OCI-LY7 (cell line): ENCODE data around the gene NEUROG2. TPM values are rescaled to one million over a fixed set of nuclear protein-coding genes. Genes with fewer than 3 reads are reported as not detected.
A peak's percentile ranks its signal among the peaks of the same experiment; 100 is the strongest.
"Not testable (repeated sequence)": the region's sequence is repeated elsewhere in the genome, so short reads cannot be mapped to it uniquely, and the experiment has no call there.

ENCODE experiments used
- BruUV-seq: library from RNA; stranded (reverse); fragments of 400-500 nt; replicated peaks from 2 replicates; lab custom pipeline; 2021; lab: Mats Ljungman, UMichigan
- CTCF ChIA-PET: fragments of 300-600 bp; sonication (Branson Sonifier 250); formaldehyde crosslinking; loops from one replicate; lab custom pipeline; 2022; ENCODE audit warnings: antibody characterized with exemption; ENCODE audit not compliant: unreplicated experiment; lab: Charles Lee
- POLR2A ChIA-PET: fragments of 300-600 bp; sonication (Branson Sonifier 250); formaldehyde crosslinking; loops from one replicate; lab custom pipeline; 2022; ENCODE audit warnings: antibody characterized with exemption; lab: Charles Lee
- DNase-seq: peaks from one replicate; pipeline ENCODE4 v3.0.0-alpha.2; 2015; ENCODE audit warnings: low spot score
- H2AFZ ChIP-seq: fragments of 200-600 bp; sonication (generic), shearing (Covaris generic); 2 replicates; pipeline ENCODE4 v1.6.1; 2014; ENCODE audit warnings: mild to moderate bottlenecking, antibody characterized with exemption, low read length, moderate library complexity
- H3K27ac ChIP-seq: fragments of 200-600 bp; sonication (generic); 2 replicates; pipeline ENCODE4 v1.5.1; 2014; ENCODE audit warnings: mixed run types, low read depth, mild to moderate bottlenecking, moderate library complexity, low read length, inconsistent platforms; ENCODE audit not compliant: poor library complexity, severe bottlenecking
- H3K36me3 ChIP-seq: fragments of 200-600 bp; sonication (generic); 2 replicates; pipeline ENCODE4 v1.6.1; 2014; ENCODE audit warnings: mild to moderate bottlenecking, antibody characterized with exemption, low read length, moderate library complexity, mixed read lengths; ENCODE audit not compliant: insufficient read depth
- H3K4me1 ChIP-seq: fragments of 200-600 bp; sonication (generic); 2 replicates; pipeline ENCODE4 v1.5.1; 2014; ENCODE audit warnings: mild to moderate bottlenecking, low read length; ENCODE audit not compliant: insufficient read depth, poor library complexity, severe bottlenecking
- H3K4me2 ChIP-seq: fragments of 200-600 bp; sonication (generic); 2 replicates; pipeline ENCODE4 v1.6.1; 2014; ENCODE audit warnings: mild to moderate bottlenecking, low read length
- H3K4me3 ChIP-seq: fragments of 200-600 bp; sonication (generic); 2 replicates; pipeline ENCODE4 v1.5.1; 2014; ENCODE audit warnings: mild to moderate bottlenecking, low read depth, low read length; ENCODE audit not compliant: poor library complexity, severe bottlenecking
- H3K79me2 ChIP-seq: fragments of 200-600 bp; sonication (generic); 2 replicates; pipeline ENCODE4 v1.6.1; 2016; ENCODE audit warnings: low read depth, mild to moderate bottlenecking, low read length, moderate library complexity, mixed read lengths; ENCODE audit not compliant: insufficient read depth
- H3K9me2 ChIP-seq: fragments of 200-600 bp; sonication (generic); 2 replicates; pipeline ENCODE4 v1.6.1; 2016; ENCODE audit warnings: mild to moderate bottlenecking, low read length, mixed read lengths; ENCODE audit not compliant: insufficient read depth
- H3K9me3 ChIP-seq: fragments of 200-600 bp; sonication (generic); 2 replicates; pipeline ENCODE4 v1.6.1; 2014; ENCODE audit warnings: mild to moderate bottlenecking, mixed run types, low read length, mixed read lengths
- H4K20me1 ChIP-seq: fragments of 200-600 bp; sonication (generic); 2 replicates; pipeline ENCODE4 v1.6.1; 2014; ENCODE audit warnings: mild to moderate bottlenecking, antibody characterized with exemption, low read length, moderate library complexity, mixed read lengths; ENCODE audit not compliant: insufficient read depth
- CTCF ChIP-seq: fragments of 200-600 bp; sonication (generic); conservative IDR thresholded peaks from 2 replicates; pipeline ENCODE4 v1.5.1; 2014; ENCODE audit warnings: mild to moderate bottlenecking, antibody characterized with exemption, low read length, moderate library complexity, mixed read lengths
- EZH2phosphoT487 ChIP-seq: fragments of 200-600 bp; sonication (generic); IDR thresholded peaks from 2 replicates; pipeline ENCODE4 v1.6.1; 2018; ENCODE audit warnings: low read depth, borderline replicate concordance, mild to moderate bottlenecking, mixed run types, antibody characterized with exemption, low read length, moderate library complexity, mixed read lengths
- intact Hi-C: fragments of 100-400 bp; cut with micrococcal nuclease; formaldehyde crosslinking; loops from one replicate; pipeline ENCODE4 v1.10.0; 2022; ENCODE audit not compliant: unreplicated experiment
- total RNA-seq, 2 experiments: library from RNA; depleted of rRNA in 1 of 2; stranded (reverse); fragments of >200 nt in 1 of 2; shearing (Covaris generic) in 1 of 2; gene quantifications; 2 replicates each; pipeline ENCODE4 v1.2.3, GENCODE V29; 2014 to 2022

The NEUROG2 gene
- total RNA-seq, 2 experiments from 2014 or later = 0.06 TPM; not detected in 1

- peak; percentile 33 for DNase-seq
- peak overlapping the region; percentile 23; the same call in 1 of the 2 replicates for H3K4me2 ChIP-seq
- no peaks in the 10 kb centered on the region for H4K20me1 ChIP-seq
- no peak overlapping the region for H3K27ac ChIP-seq
- H2AFZ ChIP-seq = no peak overlapping the region
- no TSS peak for BruUV-seq
- H3K9me3 ChIP-seq = peaks cover 4% of the 10 kb centered on the region; the same call in 1 of the 2 replicates
- ChIA-PET CTCF (no interaction called here), POLR2A (interaction anchor here (0.5 to 2.1 kb wide), 4 partner anchors 9 to 391 kb away, joined by 3 to 9 read pairs (median 5); no protein-coding TSS in a partner anchor)
- no peak for TF ChIP-seq CTCF
- TF ChIP-seq EZH2phosphoT487 = no peak
- peaks cover 10% of the 10 kb centered on the region for H3K4me1 ChIP-seq
- H3K4me3 ChIP-seq = no peak overlapping the region
- intact Hi-C loops = no loop called here
- no peaks in the 10 kb centered on the region for H3K9me2 ChIP-seq
- peaks cover 58% of the 10 kb centered on the region for H3K36me3 ChIP-seq
- H3K79me2 ChIP-seq = no peaks in the 10 kb centered on the region
Observed at GRCh38 chr4:112560084-112560483, 44.1 kb upstream of the NEUROG2 start.

GRCh38 chr4:112559053-112559452 lies 43.1 kb upstream of the NEUROG2 start:
- TF ChIP-seq EZH2phosphoT487 (no peak), CTCF (no peak)
- no peaks in the 10 kb centered on the region for H3K9me3 ChIP-seq
- ChIA-PET POLR2A (interaction anchor here (0.6 to 2.1 kb wide), 3 partner anchors 8 to 452 kb away, joined by 3 to 9 read pairs (median 4); no protein-coding TSS in a partner anchor), CTCF (no interaction called here)
- H3K27ac ChIP-seq = no peak overlapping the region
- intact Hi-C loops = no loop called here
- H4K20me1 ChIP-seq = no peaks in the 10 kb centered on the region
- H3K79me2 ChIP-seq = no peaks in the 10 kb centered on the region
- no peak overlapping the region for H2AFZ ChIP-seq
- peaks cover 56% of the 10 kb centered on the region for H3K36me3 ChIP-seq
- BruUV-seq = no TSS peak
- H3K4me3 ChIP-seq = no peak overlapping the region
- peaks cover 10% of the 10 kb centered on the region for H3K4me1 ChIP-seq
- DNase-seq = no peak
- no peak overlapping the region for H3K4me2 ChIP-seq
- H3K9me2 ChIP-seq = no peaks in the 10 kb centered on the region

GRCh38 chr4:112557676-112558411 lies 41.9 kb upstream of the NEUROG2 start:
- intact Hi-C loops = no loop called here
- TF ChIP-seq CTCF (no peak), EZH2phosphoT487 (no peak)
- no peak for DNase-seq
- H3K9me2 ChIP-seq = no peaks in the 10 kb centered on the region
- peaks cover 10% of the 10 kb centered on the region for H3K4me1 ChIP-seq
- H3K9me3 ChIP-seq = no peaks in the 10 kb centered on the region
- H2AFZ ChIP-seq = no peak overlapping the region
- no peaks in the 10 kb centered on the region for H4K20me1 ChIP-seq
- H3K4me3 ChIP-seq = no peak overlapping the region
- no peaks in the 10 kb centered on the region for H3K79me2 ChIP-seq
- H3K36me3 ChIP-seq = peaks cover 63% of the 10 kb centered on the region
- no peak overlapping the region for H3K4me2 ChIP-seq
- CTCF ChIA-PET = no interaction called here
- BruUV-seq = no TSS peak
- no peak overlapping the region for H3K27ac ChIP-seq
- POLR2A ChIA-PET = no interaction called here

- intact Hi-C loops, H3K9me2 ChIP-seq, H3K9me3 ChIP-seq, DNase-seq, BruUV-seq, CTCF ChIA-PET, H3K27ac ChIP-seq, H3K4me3 ChIP-seq, H3K4me1 ChIP-seq, H4K20me1 ChIP-seq, H3K79me2 ChIP-seq, H3K4me2 ChIP-seq, H2AFZ ChIP-seq: not testable (repeated sequence)
- peaks cover 39% of the 10 kb centered on the region for H3K36me3 ChIP-seq
- POLR2A ChIA-PET = interaction anchor here (0.5 kb wide), 1 partner anchor 145 kb away, joined by 3 read pairs; no protein-coding TSS in a partner anchor
Observed at GRCh38 chr4:112554271-112554670, 38.3 kb upstream of the NEUROG2 start.
